Upper lobe of left lung (tissue), 6 donors: ENCODE data around the gene NAT14. TPM values are rescaled to one million over a fixed set of nuclear protein-coding genes. Genes with fewer than 3 reads are reported as not detected.

ENCODE experiments used
- ATAC-seq, 2 donors: fragments of 200-7000 bp; cut with Tn5 transposase; one replicate each; pipeline ENCODE4 v1.9.1; 2022; ENCODE audit warnings: mild to moderate bottlenecking in 2 of 2, moderate library complexity in 2 of 2; ENCODE audit not compliant: low FRiP score in 2 of 2
- DNase-seq, 2 donors: peaks; one replicate each; pipeline ENCODE4 v3.0.0-alpha.2; 2019 to 2020
- H3K27ac ChIP-seq, 4 donors: fragments of 200-600 bp; sonication (generic); one replicate each; pipeline ENCODE4 v1.5.1; 2016 to 2019
- H3K27me3 ChIP-seq, 4 donors: fragments of 200-600 bp; sonication (generic); one replicate each; pipeline ENCODE4 v1.5.1; 2017 to 2019
- H3K36me3 ChIP-seq, 4 donors: fragments of 200-600 bp; sonication (generic); one replicate each; pipeline ENCODE4 v1.5.1; 2016 to 2019
- H3K4me1 ChIP-seq, 4 donors: fragments of 200-600 bp; sonication (generic); one replicate each; pipeline ENCODE4 v1.5.1; 2018 to 2019
- H3K4me3 ChIP-seq, 4 donors: fragments of 200-600 bp; sonication (generic); one replicate each; pipeline ENCODE4 v1.5.1; 2017 to 2019; ENCODE audit warnings: mild to moderate bottlenecking in 2 of 4, moderate library complexity in 1 of 4
- H3K9me3 ChIP-seq, 4 donors: fragments of 200-600 bp; sonication (generic); one replicate each; pipeline ENCODE4 v1.5.1; 2018 to 2019
- CTCF ChIP-seq, 6 experiments: fragments of 450-650 bp in 4 of 6; fragments of 200-600 bp in 2 of 6; sonication (generic) in 2 of 6; IDR thresholded peaks; one replicate each; pipeline ENCODE4 v1.5.1; 2016 to 2019; ENCODE audit warnings: antibody characterized with exemption in 6 of 6
- EP300 ChIP-seq, 4 donors: sonication (generic); formaldehyde crosslinking; IDR thresholded peaks; one replicate each; pipeline ENCODE4 v1.5.1; 2017; ENCODE audit warnings: antibody characterized with exemption in 4 of 4, control low read depth in 2 of 4
- POLR2A ChIP-seq, 4 donors: fragments of 450-650 bp; IDR thresholded peaks; one replicate each; pipeline ENCODE4 v1.5.1; 2016 to 2017; ENCODE audit warnings: antibody characterized with exemption in 4 of 4, mild to moderate bottlenecking in 2 of 4
- POLR2AphosphoS5 ChIP-seq, 2 donors: sonication (generic); formaldehyde crosslinking; IDR thresholded peaks; one replicate each; pipeline ENCODE4 v1.5.1; 2017; ENCODE audit warnings: antibody characterized with exemption in 2 of 2
- WGBS, 2 donors: methylation state at CpG; one replicate each; pipeline ENCODE4 v1.1.5; 2017 to 2018; 5-methylcytosine and 5-hydroxymethylcytosine counted together
- total RNA-seq, 6 donors: library from RNA; depleted of rRNA in 4 of 6; stranded (reverse); fragments of >200 nt in 4 of 6; gene quantifications; one replicate each; pipeline versions ENCODE4 v1.1.0 to v1.2.1, GENCODE V29; 2016 to 2021
- donor health status: DM: no; HTN: no; CAD: no; lungs with moderate emphysema.
- donor health status: DM: no; HTN: yes; CAD: no; lungs with severe emphysema.

The NAT14 gene
- total RNA-seq, 6 donors from 2014 or later: 13.1 to 19.2 (median 16.3) TPM

GRCh38 chr19:55457683-55458457 lies 27.1 kb upstream of the NAT14 start:
- WGBS, 2 donors: 84 to 86% methylated on average over 16 of the region's 16 CpGs
- Histone ChIP-seq H3K4me3 (no peak overlapping the region), H3K27ac (no peak overlapping the region), H3K4me1 (peaks cover 23 to 30% (median 24%) of the 10 kb centered on the region in 4 donors), H3K36me3 (peaks cover 0 to 20% (median 9%) of the 10 kb centered on the region in 4 donors), H3K27me3 (peaks cover 0 to 2% (median 0%) of the 10 kb centered on the region in 4 donors), H3K9me3 (no peaks in the 10 kb centered on the region)
- no peak for ATAC-seq
- DNase-seq: no peak
- TF ChIP-seq EP300 (IDR thresholded peaks at IDR 0.05) (no peak), POLR2A (IDR thresholded peaks at IDR 0.05) (no peak), POLR2AphosphoS5 (IDR thresholded peaks at IDR 0.05) (no peak), CTCF (IDR thresholded peaks at IDR 0.05) (no peak)

GRCh38 chr19:55459551-55459949 lies 25.4 kb upstream of the NAT14 start:
- 49 to 90% methylated on average over 5 to 7 of the region's 8 CpGs for WGBS, 2 donors
- Histone ChIP-seq H3K27ac (peak overlapping the region in 1 of 4 donors; percentile 21), H3K4me3 (peak overlapping the region in 1 of 4 donors; percentile 78)

GRCh38 chr19:55459950-55460657 lies 24.9 kb upstream of the NAT14 start:
- ATAC-seq (no peak), DNase-seq (no peak)
- H3K27me3 ChIP-seq: no peaks in the 10 kb centered on the region
- no peaks in the 10 kb centered on the region for H3K9me3 ChIP-seq
- peak overlapping the region in 3 of 4 donors; percentile 62 to 91 (median 90) for H3K27ac ChIP-seq
- peak overlapping the region in 3 of 4 donors; percentile 78 to 87 (median 80) for H3K4me3 ChIP-seq
- peaks cover 22 to 27% (median 24%) of the 10 kb centered on the region in 4 donors for H3K4me1 ChIP-seq
- WGBS, 2 donors: 36% methylated on average over 15 to 16 of the region's 16 CpGs
- H3K36me3 ChIP-seq: peaks cover 0 to 14% (median 5%) of the 10 kb centered on the region in 4 donors
- TF ChIP-seq POLR2A (IDR thresholded peaks at IDR 0.05) (no peak), POLR2AphosphoS5 (IDR thresholded peaks at IDR 0.05) (no peak), CTCF (IDR thresholded peaks at IDR 0.05) (no peak), EP300 (IDR thresholded peaks at IDR 0.05) (no peak)

More at GRCh38 chr19:55459551-55459949, 25.4 kb upstream of the NAT14 start:
- ATAC-seq (no peak), DNase-seq (no peak)
- H3K27me3 ChIP-seq: no peaks in the 10 kb centered on the region
- H3K9me3 ChIP-seq: no peaks in the 10 kb centered on the region
- peaks cover 22 to 27% (median 24%) of the 10 kb centered on the region in 4 donors for H3K4me1 ChIP-seq
- peaks cover 0 to 15% (median 8%) of the 10 kb centered on the region in 4 donors for H3K36me3 ChIP-seq
- no peak for TF ChIP-seq CTCF (IDR thresholded peaks at IDR 0.05)
- TF ChIP-seq POLR2A (IDR thresholded peaks at IDR 0.05): no peak
- TF ChIP-seq POLR2AphosphoS5 (IDR thresholded peaks at IDR 0.05): no peak
- TF ChIP-seq EP300 (IDR thresholded peaks at IDR 0.05): no peak

- DNase-seq: peak; percentile 80 to 93
- H3K4me3 ChIP-seq: peak overlapping the region; percentile 78 to 100 (median 84)
- 15 to 25% methylated on average over 22 to 24 of the region's 24 CpGs for WGBS, 2 donors
- peaks cover 22 to 27% (median 24%) of the 10 kb centered on the region in 4 donors for H3K4me1 ChIP-seq
- ATAC-seq: peak; percentile 61 to 85
- peaks cover 0 to 7% (median 0%) of the 10 kb centered on the region in 4 donors for H3K36me3 ChIP-seq
- no peaks in the 10 kb centered on the region for H3K27me3 ChIP-seq
- peak overlapping the region; percentile 82 to 91 (median 88) for H3K27ac ChIP-seq
- peak in 1 of 2 donors; percentile 4 for TF ChIP-seq POLR2AphosphoS5 (IDR thresholded peaks at IDR 0.05)
- TF ChIP-seq EP300 (IDR thresholded peaks at IDR 0.05): no peak
- no peaks in the 10 kb centered on the region for H3K9me3 ChIP-seq
Measured at GRCh38 chr19:55460670-55461258, 24.2 kb upstream of the NAT14 start.
